GM19043 (cell line): ENCODE results near the gene ABLIM2.
"Not testable (repeated sequence)": the region's sequence is repeated elsewhere in the genome, so short reads cannot be mapped to it uniquely, and the experiment has no call there.

Source experiments
- ATAC-seq: cut with Tn5 transposase; IDR thresholded peaks from one replicate; pipeline ENCODE4 v1.9.1; 2021; ENCODE audit warnings: low read depth; ENCODE audit not compliant: unreplicated experiment

ABLIM2 gene

GRCh38 chr4:7955393-7955792, 203.2 kb downstream of the ABLIM2 start:
- ATAC-seq, result no peak

GRCh38 chr4:7952615-7953014, 206.0 kb downstream of the ABLIM2 start:
- no peak for ATAC-seq

GRCh38 chr4:7950301-7951092, 208.1 kb downstream of the ABLIM2 start:
- ATAC-seq, result no peak

GRCh38 chr4:7949759-7950158, 208.9 kb downstream of the ABLIM2 start:
- no peak for ATAC-seq

- ATAC-seq, result no peak
Observed at GRCh38 chr4:7947927-7948326, 210.7 kb downstream of the ABLIM2 start.

GRCh38 chr4:7945709-7946380, 212.8 kb downstream of the ABLIM2 start:
- no peak for ATAC-seq

- no peak for ATAC-seq
Observed at GRCh38 chr4:7944599-7945220, 213.9 kb downstream of the ABLIM2 start.

GRCh38 chr4:7943688-7944087, 214.9 kb downstream of the ABLIM2 start:
- not testable (repeated sequence) for ATAC-seq

- no peak for ATAC-seq
Observed at GRCh38 chr4:7943211-7943610, 215.4 kb downstream of the ABLIM2 start.

- ATAC-seq, result no peak
Observed at GRCh38 chr4:7941965-7942496, 216.6 kb downstream of the ABLIM2 start.

GRCh38 chr4:7941111-7941964, 217.3 kb downstream of the ABLIM2 start:
- ATAC-seq, result no peak

GRCh38 chr4:7939377-7940108, 219.1 kb downstream of the ABLIM2 start, which contains the start of gene AFAP1:
TSS of gene AFAP1 (minus strand) at chr4:7939861. CDS start at chr4:7872078, 67,783 bp downstream.
- peak; percentile 91 for ATAC-seq

- no peak for ATAC-seq
Observed at GRCh38 chr4:7938609-7939376, 219.8 kb downstream of the ABLIM2 start.

GRCh38 chr4:7938266-7938608, 220.4 kb downstream of the ABLIM2 start:
- no peak for ATAC-seq

- no peak for ATAC-seq
Observed at GRCh38 chr4:7937006-7937405, 221.6 kb downstream of the ABLIM2 start.

- no peak for ATAC-seq
Observed at GRCh38 chr4:7933651-7934510, 224.7 kb downstream of the ABLIM2 start.

- ATAC-seq, result no peak
Observed at GRCh38 chr4:7932287-7932686, 226.3 kb downstream of the ABLIM2 start.
